ENCODE data around the gene CYFIP1. TPM values are rescaled to one million over a fixed set of nuclear protein-coding genes. Genes with fewer than 3 reads are reported as not detected.

The CYFIP1 gene
- polyA plus RNA-seq, 1 donor from 2014 or later, result 9.3 TPM

DNA sequence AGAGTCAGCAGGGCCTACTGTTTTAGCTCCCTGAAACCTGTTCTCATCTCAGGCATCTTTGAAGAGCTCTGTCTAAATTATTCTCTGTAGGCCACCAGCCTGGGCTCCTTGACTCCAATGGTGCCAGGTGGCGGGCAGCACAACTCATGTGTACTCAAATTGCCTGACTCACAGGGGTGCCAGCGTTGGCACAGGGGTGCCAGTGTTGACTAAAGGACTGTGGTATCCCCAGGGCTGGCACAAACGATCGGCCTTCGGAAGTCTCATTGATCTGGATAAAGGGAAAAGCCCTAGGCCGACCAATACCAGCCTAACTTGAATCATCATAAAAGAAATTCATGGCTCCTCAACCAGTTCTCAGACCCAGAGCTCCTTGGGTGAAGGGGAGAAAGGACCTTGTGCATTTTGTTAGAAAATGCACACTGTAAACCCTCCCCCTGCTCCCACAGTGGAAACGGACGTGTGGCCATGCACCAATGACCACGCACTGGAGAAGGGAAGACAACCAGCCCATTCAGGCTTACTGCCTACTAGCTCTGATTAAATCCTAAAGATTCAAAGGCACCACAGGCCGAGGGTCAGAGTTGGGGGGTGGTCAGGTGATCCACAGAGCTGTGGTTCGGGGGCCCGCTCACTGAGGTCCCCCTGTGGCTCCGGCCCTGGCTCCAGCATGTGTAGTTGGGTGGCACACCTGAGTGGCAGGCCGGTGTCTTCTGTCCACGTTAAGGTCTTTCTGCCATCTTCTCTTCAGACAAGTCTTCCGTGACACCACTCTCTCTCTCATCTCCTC is 72.8 kb downstream of the CYFIP1 start:
- no peaks in the 10 kb centered on the region for H3K79me2 ChIP-seq (replicated peaks; ENCODE audit: insufficient read depth, low read length)
- no peaks in the 10 kb centered on the region for H4K20me1 ChIP-seq (ENCODE audit: insufficient read depth)
- H3K27me3 ChIP-seq (ENCODE audit: insufficient read depth, low read depth, low read length), result no peaks in the 10 kb centered on the region
- no peak overlapping the region for H2AFZ ChIP-seq (ENCODE audit: low read depth, low read length)
- no peak overlapping the region for H3K4me3 ChIP-seq (ENCODE audit: low read length)
- H3K9me3 ChIP-seq (ENCODE audit: low read length), result no peaks in the 10 kb centered on the region
- H3K4me2 ChIP-seq (ENCODE audit: low read length), result no peak overlapping the region
- TF ChIP-seq, protein P1, sequence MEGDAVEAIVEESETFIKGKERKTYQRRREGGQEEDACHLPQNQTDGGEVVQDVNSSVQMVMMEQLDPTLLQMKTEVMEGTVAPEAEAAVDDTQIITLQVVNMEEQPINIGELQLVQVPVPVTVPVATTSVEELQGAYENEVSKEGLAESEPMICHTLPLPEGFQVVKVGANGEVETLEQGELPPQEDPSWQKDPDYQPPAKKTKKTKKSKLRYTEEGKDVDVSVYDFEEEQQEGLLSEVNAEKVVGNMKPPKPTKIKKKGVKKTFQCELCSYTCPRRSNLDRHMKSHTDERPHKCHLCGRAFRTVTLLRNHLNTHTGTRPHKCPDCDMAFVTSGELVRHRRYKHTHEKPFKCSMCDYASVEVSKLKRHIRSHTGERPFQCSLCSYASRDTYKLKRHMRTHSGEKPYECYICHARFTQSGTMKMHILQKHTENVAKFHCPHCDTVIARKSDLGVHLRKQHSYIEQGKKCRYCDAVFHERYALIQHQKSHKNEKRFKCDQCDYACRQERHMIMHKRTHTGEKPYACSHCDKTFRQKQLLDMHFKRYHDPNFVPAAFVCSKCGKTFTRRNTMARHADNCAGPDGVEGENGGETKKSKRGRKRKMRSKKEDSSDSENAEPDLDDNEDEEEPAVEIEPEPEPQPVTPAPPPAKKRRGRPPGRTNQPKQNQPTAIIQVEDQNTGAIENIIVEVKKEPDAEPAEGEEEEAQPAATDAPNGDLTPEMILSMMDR (IDR thresholded peaks at IDR 0.05; ENCODE audit: poor library complexity, severe bottlenecking), result no peak
- TF ChIP-seq EP300 (conservative IDR thresholded peaks at IDR 0.05; ENCODE audit: poor library complexity, severe bottlenecking), result no peak
- TF ChIP-seq POLR2AphosphoS5 (IDR thresholded peaks at IDR 0.05), result no peak
- no peaks in the 10 kb centered on the region for H3K9me2 ChIP-seq (ENCODE audit: insufficient read depth, low read length)
- H3K36me3 ChIP-seq (ENCODE audit: insufficient read depth, low read length), result no peaks in the 10 kb centered on the region
- no peaks in the 10 kb centered on the region for H3F3A ChIP-seq (ENCODE audit: insufficient read depth, low read length, poor library complexity, severe bottlenecking)
- no peak overlapping the region for H3K9ac ChIP-seq (ENCODE audit: low read length)
- H3K27ac ChIP-seq (ENCODE audit: low read length), result no peak overlapping the region

DNA sequence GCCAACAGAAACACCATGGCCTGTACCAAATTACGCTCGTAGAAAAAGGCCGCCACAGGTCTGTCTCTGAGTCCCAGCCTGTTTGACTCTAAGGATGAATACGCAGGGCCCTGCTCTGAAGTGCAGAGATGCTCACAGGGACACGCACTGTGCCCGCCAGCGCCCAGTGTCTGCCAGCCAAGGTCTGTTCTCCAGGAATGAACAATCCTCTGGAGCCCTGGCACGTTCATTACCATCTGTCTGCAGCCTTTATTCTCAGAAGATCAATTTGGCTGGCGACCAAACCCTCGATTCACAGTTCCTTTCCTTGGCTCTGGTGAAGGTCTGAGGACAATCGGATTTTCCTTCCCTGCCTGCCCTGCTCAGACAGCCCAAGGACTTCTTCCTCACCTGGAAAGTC is 75.4 kb downstream of the CYFIP1 start:
- Histone ChIP-seq H3K4me2 (ENCODE audit: low read length) (no peak overlapping the region), H3K27ac (ENCODE audit: low read length) (no peak overlapping the region), H3K27me3 (ENCODE audit: insufficient read depth, low read depth, low read length) (no peaks in the 10 kb centered on the region), H2AFZ (ENCODE audit: low read depth, low read length) (no peak overlapping the region), H3K4me3 (ENCODE audit: low read length) (no peak overlapping the region), H3K79me2 (replicated peaks; ENCODE audit: insufficient read depth, low read length) (no peaks in the 10 kb centered on the region), H3K36me3 (ENCODE audit: insufficient read depth, low read length) (no peaks in the 10 kb centered on the region), H3K9ac (ENCODE audit: low read length) (no peak overlapping the region), H3K9me2 (ENCODE audit: insufficient read depth, low read length) (no peaks in the 10 kb centered on the region), H4K20me1 (ENCODE audit: insufficient read depth) (no peaks in the 10 kb centered on the region), H3K9me3 (ENCODE audit: low read length) (no peaks in the 10 kb centered on the region), H3F3A (ENCODE audit: insufficient read depth, low read length, poor library complexity, severe bottlenecking) (no peaks in the 10 kb centered on the region)
- no peak for TF ChIP-seq EZH2 (IDR thresholded peaks at IDR 0.05; ENCODE audit: borderline replicate concordance, insufficient read depth, low read length, poor library complexity, severe bottlenecking)
- TF ChIP-seq, protein P1 (IDR thresholded peaks at IDR 0.05; ENCODE audit: poor library complexity, severe bottlenecking), result no peak
- TF ChIP-seq, protein P2, sequence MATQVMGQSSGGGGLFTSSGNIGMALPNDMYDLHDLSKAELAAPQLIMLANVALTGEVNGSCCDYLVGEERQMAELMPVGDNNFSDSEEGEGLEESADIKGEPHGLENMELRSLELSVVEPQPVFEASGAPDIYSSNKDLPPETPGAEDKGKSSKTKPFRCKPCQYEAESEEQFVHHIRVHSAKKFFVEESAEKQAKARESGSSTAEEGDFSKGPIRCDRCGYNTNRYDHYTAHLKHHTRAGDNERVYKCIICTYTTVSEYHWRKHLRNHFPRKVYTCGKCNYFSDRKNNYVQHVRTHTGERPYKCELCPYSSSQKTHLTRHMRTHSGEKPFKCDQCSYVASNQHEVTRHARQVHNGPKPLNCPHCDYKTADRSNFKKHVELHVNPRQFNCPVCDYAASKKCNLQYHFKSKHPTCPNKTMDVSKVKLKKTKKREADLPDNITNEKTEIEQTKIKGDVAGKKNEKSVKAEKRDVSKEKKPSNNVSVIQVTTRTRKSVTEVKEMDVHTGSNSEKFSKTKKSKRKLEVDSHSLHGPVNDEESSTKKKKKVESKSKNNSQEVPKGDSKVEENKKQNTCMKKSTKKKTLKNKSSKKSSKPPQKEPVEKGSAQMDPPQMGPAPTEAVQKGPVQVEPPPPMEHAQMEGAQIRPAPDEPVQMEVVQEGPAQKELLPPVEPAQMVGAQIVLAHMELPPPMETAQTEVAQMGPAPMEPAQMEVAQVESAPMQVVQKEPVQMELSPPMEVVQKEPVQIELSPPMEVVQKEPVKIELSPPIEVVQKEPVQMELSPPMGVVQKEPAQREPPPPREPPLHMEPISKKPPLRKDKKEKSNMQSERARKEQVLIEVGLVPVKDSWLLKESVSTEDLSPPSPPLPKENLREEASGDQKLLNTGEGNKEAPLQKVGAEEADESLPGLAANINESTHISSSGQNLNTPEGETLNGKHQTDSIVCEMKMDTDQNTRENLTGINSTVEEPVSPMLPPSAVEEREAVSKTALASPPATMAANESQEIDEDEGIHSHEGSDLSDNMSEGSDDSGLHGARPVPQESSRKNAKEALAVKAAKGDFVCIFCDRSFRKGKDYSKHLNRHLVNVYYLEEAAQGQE (IDR thresholded peaks at IDR 0.05; ENCODE audit: borderline replicate concordance), result no peak
- TF ChIP-seq EP300 (conservative IDR thresholded peaks at IDR 0.05; ENCODE audit: poor library complexity, severe bottlenecking), result no peak
- TF ChIP-seq MXI1 (conservative IDR thresholded peaks at IDR 0.05; ENCODE audit: poor library complexity, severe bottlenecking), result no peak
- TF ChIP-seq POLR2AphosphoS5 (IDR thresholded peaks at IDR 0.05), result no peak
- no peak for TF ChIP-seq SMC3 (conservative IDR thresholded peaks at IDR 0.05; ENCODE audit: poor library complexity)
- no peak for TF ChIP-seq RAD21 (conservative IDR thresholded peaks at IDR 0.05)
- TF ChIP-seq TAF1 (IDR thresholded peaks at IDR 0.05; ENCODE audit: low read depth), result no peak

Data from neural cell (in vitro differentiated cells).